Esophagus (tissue), 2 donors: ENCODE results near the gene SOX13. TPM values are rescaled to one million over a fixed set of nuclear protein-coding genes. Genes with fewer than 3 reads are reported as not detected.

Experiments
- H3K27ac ChIP-seq, 2 donors: one replicate each; pipeline ENCODE4 v1.5.1; 2013; ENCODE audit warnings: low read depth in 2 of 2, mild to moderate bottlenecking in 2 of 2, inconsistent platforms in 1 of 2, low read length in 1 of 2, moderate library complexity in 1 of 2
- H3K27me3 ChIP-seq, 2 donors: one replicate each; pipeline ENCODE4 v1.6.1; 2013; ENCODE audit warnings: low read length in 2 of 2, control low read depth in 1 of 2, mild to moderate bottlenecking in 1 of 2; ENCODE audit not compliant: insufficient read depth in 2 of 2, control insufficient read depth in 1 of 2
- H3K36me3 ChIP-seq, 2 donors: one replicate each; pipeline ENCODE4 v1.6.1; 2013; ENCODE audit warnings: low read length in 1 of 2; ENCODE audit not compliant: control insufficient read depth in 2 of 2, insufficient read depth in 2 of 2
- H3K4me1 ChIP-seq, 2 donors: one replicate each; pipeline ENCODE4 v1.6.1; 2013; ENCODE audit warnings: low read length in 1 of 2; ENCODE audit not compliant: control insufficient read depth in 2 of 2, insufficient read depth in 2 of 2
- H3K4me3 ChIP-seq, 2 donors: one replicate each; pipeline ENCODE4 v1.5.1; 2013; ENCODE audit warnings: low read length in 2 of 2, mild to moderate bottlenecking in 2 of 2, low read depth in 1 of 2, moderate library complexity in 1 of 2
- H3K9me3 ChIP-seq, 2 donors: one replicate each; pipeline ENCODE4 v1.6.1; 2013; ENCODE audit warnings: mild to moderate bottlenecking in 2 of 2, low read depth in 1 of 2, low read length in 1 of 2, moderate library complexity in 1 of 2; ENCODE audit not compliant: control insufficient read depth in 2 of 2, insufficient read depth in 1 of 2
- WGBS, 2 donors: extraction: QIAGEN DNeasy Blood & Tissue Kit; methylation state at CpG; one replicate each; pipeline ENCODE4 v1.1.7; 2013; 5-methylcytosine and 5-hydroxymethylcytosine counted together
- polyA plus RNA-seq, 2 donors: library from polyadenylated mRNA; stranded (reverse); fragments of 200-250 nt; gene quantifications; one replicate each; pipeline ENCODE4 v1.2.3, GENCODE V29; 2013
- donor health status: healthy with polysubstance abuse.
- donor health status: Bipolar disorder and iron deficiency.

SOX13 gene
- polyA plus RNA-seq, 2 donors = 6.9 to 10.4 TPM

GRCh38 chr1:204110894-204111633 lies 38.1 kb downstream of the SOX13 start:
- Histone ChIP-seq H3K9me3 (no peaks in the 10 kb centered on the region), H3K4me1 (peaks cover 3 to 9% of the 10 kb centered on the region in 2 donors), H3K36me3 (no peaks in the 10 kb centered on the region), H3K4me3 (no peak overlapping the region), H3K27me3 (no peaks in the 10 kb centered on the region), H3K27ac (no peak overlapping the region)
- 79 to 81% methylated on average over 5 of the region's 5 CpGs for WGBS, 2 donors

DNA sequence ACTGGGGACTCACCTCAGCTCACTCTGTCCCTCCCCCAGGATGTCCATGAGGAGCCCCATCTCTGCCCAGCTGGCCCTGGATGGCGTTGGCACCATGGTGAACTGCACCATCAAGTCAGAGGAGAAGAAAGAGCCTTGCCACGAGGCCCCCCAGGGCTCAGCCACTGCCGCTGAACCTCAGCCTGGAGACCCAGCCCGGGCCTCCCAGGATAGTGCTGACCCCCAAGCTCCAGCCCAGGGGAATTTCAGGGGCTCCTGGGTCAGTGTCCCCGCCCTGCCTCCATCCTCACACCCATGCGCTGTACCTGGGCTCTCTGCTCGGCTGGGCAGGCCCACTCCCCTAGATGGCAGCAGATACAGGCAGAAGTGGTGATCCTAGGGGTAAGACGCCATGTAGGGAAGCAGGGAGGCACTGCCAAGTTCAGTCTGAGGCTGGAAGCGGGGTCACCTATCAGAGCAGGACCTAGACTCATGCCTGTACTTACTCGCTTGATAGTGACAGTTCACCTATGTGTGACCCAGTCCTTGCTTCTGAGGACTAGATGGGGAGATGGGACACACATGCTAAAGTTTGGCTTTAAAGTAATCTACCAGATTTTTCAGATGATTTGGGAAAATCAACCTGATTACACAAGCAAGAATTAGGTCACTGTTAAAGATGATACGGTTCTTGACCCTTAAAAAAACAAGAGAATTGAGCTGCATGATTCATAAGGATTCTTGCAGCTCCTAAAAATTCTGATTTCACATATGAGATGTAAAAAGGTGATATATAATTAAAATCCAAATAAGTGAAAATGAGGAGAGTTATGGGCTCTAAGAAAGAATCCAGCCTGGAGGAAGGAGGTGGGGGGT lies 40.2 kb downstream of the SOX13 start:
- no peak overlapping the region for H3K4me3 ChIP-seq
- peaks cover 0 to 7% of the 10 kb centered on the region in 2 donors for H3K36me3 ChIP-seq
- no peaks in the 10 kb centered on the region for H3K27me3 ChIP-seq
- H3K9me3 ChIP-seq = no peaks in the 10 kb centered on the region
- H3K4me1 ChIP-seq = peaks cover 3 to 12% of the 10 kb centered on the region in 2 donors
- 80 to 83% methylated on average over 11 of the region's 11 CpGs for WGBS, 2 donors
- H3K27ac ChIP-seq = no peak overlapping the region

GRCh38 chr1:204113896-204114295 lies 41.0 kb downstream of the SOX13 start:
- Histone ChIP-seq H3K36me3 (peaks cover 0 to 10% of the 10 kb centered on the region in 2 donors), H3K4me1 (peaks cover 3 to 12% of the 10 kb centered on the region in 2 donors), H3K27ac (no peak overlapping the region), H3K9me3 (no peaks in the 10 kb centered on the region), H3K4me3 (no peak overlapping the region), H3K27me3 (no peaks in the 10 kb centered on the region)
- 39 to 57% methylated on average over 1 of the region's 1 CpG for WGBS, 2 donors

- Histone ChIP-seq H3K27ac (no peak overlapping the region), H3K27me3 (no peaks in the 10 kb centered on the region), H3K9me3 (no peaks in the 10 kb centered on the region), H3K4me3 (no peak overlapping the region), H3K36me3 (peaks cover 0 to 13% of the 10 kb centered on the region in 2 donors), H3K4me1 (peaks cover 3 to 12% of the 10 kb centered on the region in 2 donors)
- WGBS, 2 donors = 92 to 97% methylated on average over 4 of the region's 4 CpGs
These were observed 41.7 kb downstream of the SOX13 start for GRCh38 chr1:204114606-204115005.

GRCh38 chr1:204115116-204115515 lies 42.2 kb downstream of the SOX13 start:
- Histone ChIP-seq H3K4me3 (no peak overlapping the region), H3K9me3 (no peaks in the 10 kb centered on the region), H3K36me3 (peaks cover 0 to 14% of the 10 kb centered on the region in 2 donors), H3K27me3 (no peaks in the 10 kb centered on the region), H3K27ac (no peak overlapping the region), H3K4me1 (peaks cover 3 to 12% of the 10 kb centered on the region in 2 donors)
- 84 to 85% methylated on average over 4 of the region's 4 CpGs for WGBS, 2 donors

DNA sequence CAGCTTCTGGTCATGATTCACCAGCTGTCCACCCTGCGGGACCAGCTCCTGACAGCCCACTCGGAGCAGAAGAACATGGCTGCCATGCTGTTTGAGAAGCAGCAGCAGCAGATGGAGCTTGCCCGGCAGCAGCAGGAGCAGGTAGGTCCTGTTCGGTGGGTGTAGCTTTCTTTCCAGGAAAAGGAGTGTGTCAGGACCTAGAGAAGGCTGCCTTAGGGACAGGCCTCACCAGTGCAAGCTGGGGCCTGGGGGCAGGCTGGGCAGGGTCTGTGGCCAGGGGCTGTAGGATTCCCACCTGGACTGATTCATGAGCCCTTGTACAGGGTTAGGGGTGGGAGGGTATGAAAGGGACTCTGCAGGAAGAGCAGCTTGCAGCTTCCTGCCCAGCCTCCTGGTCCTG lies 43.6 kb downstream of the SOX13 start:
- Histone ChIP-seq H3K27ac (no peak overlapping the region), H3K4me3 (no peak overlapping the region), H3K36me3 (peaks cover 0 to 15% of the 10 kb centered on the region in 2 donors), H3K9me3 (peaks cover 0 to 2% of the 10 kb centered on the region in 2 donors), H3K27me3 (no peaks in the 10 kb centered on the region), H3K4me1 (peaks cover 3 to 12% of the 10 kb centered on the region in 2 donors)
- 75 to 81% methylated on average over 4 of the region's 4 CpGs for WGBS, 2 donors

GRCh38 chr1:204121840-204122555 lies 49.1 kb downstream of the SOX13 start:
- Histone ChIP-seq H3K9me3 (peaks cover 0 to 2% of the 10 kb centered on the region in 2 donors), H3K4me1 (peaks cover 0 to under 1% of the 10 kb centered on the region in 2 donors), H3K27ac (no peak overlapping the region), H3K27me3 (no peaks in the 10 kb centered on the region), H3K36me3 (peaks cover 0 to 57% of the 10 kb centered on the region in 2 donors), H3K4me3 (no peak overlapping the region)
- WGBS, 2 donors = 92 to 93% methylated on average over 17 of the region's 17 CpGs

- Histone ChIP-seq H3K27ac (no peak overlapping the region), H3K9me3 (peaks cover 0 to 2% of the 10 kb centered on the region in 2 donors), H3K27me3 (no peaks in the 10 kb centered on the region), H3K36me3 (peaks cover 0 to 51% of the 10 kb centered on the region in 2 donors), H3K4me1 (no peaks in the 10 kb centered on the region), H3K4me3 (no peak overlapping the region)
- WGBS, 2 donors = 78% methylated on average over 9 of the region's 9 CpGs
These were observed 50.5 kb downstream of the SOX13 start for GRCh38 chr1:204123376-204123775.

GRCh38 chr1:204124639-204125038 lies 51.7 kb downstream of the SOX13 start:
- Histone ChIP-seq H3K4me1 (peaks cover 0 to 6% of the 10 kb centered on the region in 2 donors), H3K27ac (no peak overlapping the region), H3K27me3 (no peaks in the 10 kb centered on the region), H3K36me3 (peaks cover 0 to 45% of the 10 kb centered on the region in 2 donors), H3K9me3 (peaks cover 0 to 2% of the 10 kb centered on the region in 2 donors), H3K4me3 (no peak overlapping the region)
- 93% methylated on average over 22 of the region's 22 CpGs for WGBS, 2 donors
